A673 (cell line): ENCODE data around the gene ESPNL. TPM values are rescaled to one million over a fixed set of nuclear protein-coding genes. Genes with fewer than 3 reads are reported as not detected.

Experiments used
- BruUV-seq: library from RNA; stranded (reverse); fragments of 400-500 nt; replicated peaks from 2 replicates; lab custom pipeline; 2021; lab: Mats Ljungman, UMichigan
- CTCF ChIA-PET: fragments of 300-600 bp; sonication (Branson Sonifier 250); formaldehyde crosslinking; loops from one replicate; lab custom pipeline; 2022; ENCODE audit warnings: antibody characterized with exemption; lab: Charles Lee
- POLR2A ChIA-PET: fragments of 300-600 bp; sonication (Branson Sonifier 250); formaldehyde crosslinking; loops from one replicate; lab custom pipeline; 2022; ENCODE audit warnings: antibody characterized with exemption; ENCODE audit not compliant: low non-redundant PET; lab: Charles Lee
- DNase-seq: peaks from one replicate; pipeline ENCODE4 v3.0.0-alpha.2; 2015; ENCODE audit warnings: low spot score
- H3K27ac ChIP-seq: fragments of 200-600 bp; sonication (generic); 2 replicates; pipeline ENCODE4 v1.5.1; 2016; ENCODE audit warnings: mixed run types, low read depth, mild to moderate bottlenecking, mixed read lengths, antibody characterized with exemption, low read length; ENCODE audit not compliant: poor library complexity, severe bottlenecking
- H3K27me3 ChIP-seq: fragments of 200-600 bp; sonication (generic); replicated peaks from 2 replicates; pipeline ENCODE4 v1.6.1; 2017; ENCODE audit warnings: mixed run types, low read depth, mild to moderate bottlenecking, mixed read lengths, antibody characterized with exemption, low read length; ENCODE audit not compliant: insufficient read depth, poor library complexity
- H3K36me3 ChIP-seq: fragments of 200-600 bp; sonication (generic); 2 replicates; pipeline ENCODE4 v1.6.1; 2016; ENCODE audit warnings: mixed run types, mild to moderate bottlenecking, mixed read lengths, antibody characterized with exemption, low read length; ENCODE audit not compliant: insufficient read depth, poor library complexity, severe bottlenecking
- H3K4me1 ChIP-seq: fragments of 200-600 bp; sonication (generic); 2 replicates; pipeline ENCODE4 v1.6.1; 2017; ENCODE audit warnings: mixed run types, mild to moderate bottlenecking, mixed read lengths, antibody characterized with exemption, low read length; ENCODE audit not compliant: insufficient read depth, poor library complexity, severe bottlenecking
- H3K4me3 ChIP-seq: fragments of 200-600 bp; sonication (generic); 2 replicates; pipeline ENCODE4 v1.5.1; 2016; ENCODE audit warnings: low read depth, mixed run types, mild to moderate bottlenecking, mixed read lengths, low read length; ENCODE audit not compliant: poor library complexity, severe bottlenecking
- H3K9me3 ChIP-seq: fragments of 200-600 bp; sonication (generic); 2 replicates; pipeline ENCODE4 v1.6.1; 2016; ENCODE audit warnings: mixed run types, low read depth, mild to moderate bottlenecking, mixed read lengths, antibody characterized with exemption, low read length; ENCODE audit not compliant: poor library complexity, severe bottlenecking
- CTCF ChIP-seq: fragments of 300-800, 200-600 bp; sonication (generic); conservative IDR thresholded peaks from 2 replicates; pipeline ENCODE4 v1.5.1; 2017; ENCODE audit warnings: low read depth, mild to moderate bottlenecking, antibody characterized with exemption, low read length, moderate library complexity, mixed read lengths
- EZH2 ChIP-seq: fragments of 200-600 bp; sonication (generic); IDR thresholded peaks from 2 replicates; pipeline ENCODE4 v1.6.1; 2017; ENCODE audit warnings: borderline replicate concordance, low read depth, mild to moderate bottlenecking, mixed read lengths, antibody characterized with exemption, low read length; ENCODE audit not compliant: poor library complexity, severe bottlenecking
- intact Hi-C: fragments of 100-400 bp; cut with micrococcal nuclease; formaldehyde crosslinking; loops from one replicate; pipeline ENCODE4 v1.10.0; 2022; ENCODE audit not compliant: unreplicated experiment
- total RNA-seq: library from RNA; stranded (reverse); gene quantifications from 2 replicates; pipeline ENCODE4 v1.2.3, GENCODE V29; 2021

Gene ESPNL
- total RNA-seq, 1 experiment from 2014 or later: 0.30 TPM

GRCh38 chr2:238063414-238064189, 36.5 kb upstream of the ESPNL start:
- TF ChIP-seq CTCF (no peak), EZH2 (no peak)
- no peak for DNase-seq
- Histone ChIP-seq H3K27me3 (no peaks in the 10 kb centered on the region), H3K27ac (no peak overlapping the region), H3K4me3 (no peak overlapping the region), H3K4me1 (peaks cover 11% of the 10 kb centered on the region), H3K9me3 (no peaks in the 10 kb centered on the region), H3K36me3 (peaks cover 37% of the 10 kb centered on the region)
- ChIA-PET POLR2A (no interaction called here), CTCF (no interaction called here)
- no TSS peak for BruUV-seq
- intact Hi-C loops: loop anchor here (10.0 kb wide), 1 partner anchor 209 kb away; the partner anchor contains the start of gene RAMP1

- intact Hi-C loops: loop anchor here (10.0 kb wide), 1 partner anchor 210 kb away; the partner anchor contains the start of gene RAMP1
- peaks cover 44% of the 10 kb centered on the region for H3K36me3 ChIP-seq
Measured at GRCh38 chr2:238064376-238064775, 35.8 kb upstream of the ESPNL start.

GRCh38 chr2:238065071-238065846, 34.9 kb upstream of the ESPNL start:
- no peak overlapping the region for H3K4me3 ChIP-seq
- intact Hi-C loops: loop anchor here (10.0 kb wide), 1 partner anchor 210 kb away; the partner anchor contains the start of gene RAMP1
- ChIA-PET CTCF (no interaction called here), POLR2A (no interaction called here)
- no peaks in the 10 kb centered on the region for H3K9me3 ChIP-seq
- H3K36me3 ChIP-seq: peaks cover 51% of the 10 kb centered on the region
- TF ChIP-seq EZH2 (no peak), CTCF (no peak)
- no peaks in the 10 kb centered on the region for H3K27me3 ChIP-seq
- no peak for DNase-seq
- H3K4me1 ChIP-seq: peaks cover 4% of the 10 kb centered on the region
- no peak overlapping the region for H3K27ac ChIP-seq
- no TSS peak for BruUV-seq

More at GRCh38 chr2:238064376-238064775, 35.8 kb upstream of the ESPNL start:
- H3K27ac ChIP-seq: no peak overlapping the region
- TF ChIP-seq CTCF (no peak), EZH2 (no peak)
- H3K4me1 ChIP-seq: peaks cover 11% of the 10 kb centered on the region
- BruUV-seq: no TSS peak
- no peaks in the 10 kb centered on the region for H3K9me3 ChIP-seq
- no peak overlapping the region for H3K4me3 ChIP-seq
- no peak for DNase-seq
- POLR2A ChIA-PET: no interaction called here
- CTCF ChIA-PET: no interaction called here
- no peaks in the 10 kb centered on the region for H3K27me3 ChIP-seq
